Muscle of arm (tissue), 14 donors: ENCODE measurements around the gene ZNF329. TPM values are rescaled to one million over a fixed set of nuclear protein-coding genes. Genes with fewer than 3 reads are reported as not detected.
"Not testable (repeated sequence)": the region's sequence is repeated elsewhere in the genome, so short reads cannot be mapped to it uniquely, and the experiment has no call there.

Source experiments
- DNase-seq: peaks from one replicate; pipeline ENCODE4 v3.0.0-alpha.2; 2013
- long read RNA-seq, 11 donors: transcript quantifications; one replicate each; lab custom pipeline, GENCODE V29; 2026
- polyA plus RNA-seq, 12 donors: library from polyadenylated mRNA; unstranded; fragments of 120-200 nt; gene quantifications; one replicate each; pipeline ENCODE4 v1.2.1, GENCODE V29; 2013; ENCODE audit not compliant: insufficient read length in 12 of 12

The ZNF329 gene
- polyA plus RNA-seq, result 10 to 100 TPM in 11 of 12 donors, not detected in 1; 10.5 to 14.9 (median 13.2) TPM
- long read RNA-seq, donor 1, partial matches to known transcripts, result 0 of 8 reads
- long read RNA-seq, donor 1, other reads (novel, unspliced or antisense), result 6 of 8 reads
- long read RNA-seq, donor 2, partial matches to known transcripts, result 19 of 22 reads
- long read RNA-seq, donor 2, other reads (novel, unspliced or antisense), result 0 of 22 reads
- long read RNA-seq, donor 3, partial matches to known transcripts, result 0 of 1 reads
- long read RNA-seq, donor 3, other reads (novel, unspliced or antisense), result 0 of 1 reads
- long read RNA-seq, donor 4, result 0 reads
- long read RNA-seq, donor 5, partial matches to known transcripts, result 0 of 2 reads
- long read RNA-seq, donor 5, other reads (novel, unspliced or antisense), result 0 of 2 reads
- long read RNA-seq, donor 6, partial matches to known transcripts, result 0 of 2 reads
- long read RNA-seq, donor 6, other reads (novel, unspliced or antisense), result 0 of 2 reads
- long read RNA-seq, donor 7, result 0 reads
- long read RNA-seq, donor 8, partial matches to known transcripts, result 0 of 1 reads
- long read RNA-seq, donor 8, other reads (novel, unspliced or antisense), result 0 of 1 reads
- long read RNA-seq, donor 9, partial matches to known transcripts, result 0 of 1 reads
- long read RNA-seq, donor 9, other reads (novel, unspliced or antisense), result 0 of 1 reads
- long read RNA-seq, donor 10, partial matches to known transcripts, result 0 of 1 reads
- long read RNA-seq, donor 10, other reads (novel, unspliced or antisense), result 0 of 1 reads
- long read RNA-seq, donor 11, partial matches to known transcripts, result 0 of 1 reads
- long read RNA-seq, donor 11, other reads (novel, unspliced or antisense), result 0 of 1 reads

GRCh38 chr19:58150328-58150921 is at the start of gene ZNF329:
Gene ZNF329, minus strand, starts transcription at chr19:58150789. Its CDS starts 21,286 bp downstream, at chr19:58129503.
- peak; percentile 89 for DNase-seq

- DNase-seq, result no peak
These were observed 46.5 kb upstream of the ZNF329 start for GRCh38 chr19:58196901-58197616.

GRCh38 chr19:58183817-58184215 is 33.2 kb upstream of the ZNF329 start:
- DNase-seq, result no peak

- peak; percentile 89 for DNase-seq
These were observed 32.6 kb upstream of the ZNF329 start, which contains the start of gene ZNF274 for GRCh38 chr19:58182989-58183816. Gene ZNF274, plus strand, starts transcription at chr19:58183061. Its CDS starts 905 bp downstream, at chr19:58183966.

- DNase-seq, result no peak
These were observed 32.0 kb upstream of the ZNF329 start for GRCh38 chr19:58182577-58182988.

- DNase-seq, result peak; percentile 8
These were observed 31.4 kb upstream of the ZNF329 start for GRCh38 chr19:58181902-58182576.

GRCh38 chr19:58170860-58171259 is 20.3 kb upstream of the ZNF329 start:
- no peak for DNase-seq

- no peak for DNase-seq
These were observed 16.2 kb upstream of the ZNF329 start for GRCh38 chr19:58166708-58167280.

GRCh38 chr19:58166268-58166667 is 15.7 kb upstream of the ZNF329 start:
- DNase-seq, result no peak

GRCh38 chr19:58157045-58157728 is 6.6 kb upstream of the ZNF329 start:
- no peak for DNase-seq

GRCh38 chr19:58154679-58155648 is 4.4 kb upstream of the ZNF329 start:
- DNase-seq, result peak; percentile 97

GRCh38 chr19:58154287-58154678 is 3.7 kb upstream of the ZNF329 start:
- DNase-seq, result peak; percentile 54

GRCh38 chr19:58153386-58153785 is 2.8 kb upstream of the ZNF329 start:
- DNase-seq, result no peak

GRCh38 chr19:58147475-58147874 is 3.1 kb downstream of the ZNF329 start:
- not testable (repeated sequence) for DNase-seq

- no peak for DNase-seq
These were observed 4.7 kb downstream of the ZNF329 start for GRCh38 chr19:58145849-58146248.

GRCh38 chr19:58134244-58134643 is 16.3 kb downstream of the ZNF329 start:
- DNase-seq, result no peak

- DNase-seq, result no peak
These were observed 21.3 kb downstream of the ZNF329 start for GRCh38 chr19:58129284-58129683.
